Inferior parietal cortex (tissue), 1 donor: ENCODE results near the gene ERAL1.
"Not testable (repeated sequence)": the region's sequence is repeated elsewhere in the genome, so short reads cannot be mapped to it uniquely, and the experiment has no call there.

Source experiments
- DNase-seq: peaks from one replicate; pipeline ENCODE4 v3.0.0-alpha.2; 2016; ENCODE audit errors: extremely low spot score

The ERAL1 gene

DNA sequence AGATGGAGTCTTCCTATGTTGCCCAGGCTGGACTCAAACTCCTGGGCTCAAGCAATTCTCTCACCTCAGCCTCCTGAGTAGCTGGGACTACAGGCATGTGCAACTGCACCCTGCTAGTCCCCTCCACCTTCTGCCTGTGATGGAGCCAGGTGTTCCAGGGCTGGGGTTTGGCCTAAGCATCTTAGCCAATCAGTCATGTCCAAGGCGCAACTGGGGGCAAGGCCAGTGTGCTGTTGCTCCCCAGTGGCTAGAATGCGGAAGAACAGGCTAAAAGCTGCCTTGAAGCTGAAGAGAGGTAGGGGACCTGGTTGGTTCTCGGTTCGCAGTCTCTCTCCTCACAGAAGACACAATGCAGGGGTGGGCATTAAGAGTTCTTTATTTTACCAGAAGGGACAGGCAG is 24.2 kb downstream of the ERAL1 start:
- no peak for DNase-seq

DNA sequence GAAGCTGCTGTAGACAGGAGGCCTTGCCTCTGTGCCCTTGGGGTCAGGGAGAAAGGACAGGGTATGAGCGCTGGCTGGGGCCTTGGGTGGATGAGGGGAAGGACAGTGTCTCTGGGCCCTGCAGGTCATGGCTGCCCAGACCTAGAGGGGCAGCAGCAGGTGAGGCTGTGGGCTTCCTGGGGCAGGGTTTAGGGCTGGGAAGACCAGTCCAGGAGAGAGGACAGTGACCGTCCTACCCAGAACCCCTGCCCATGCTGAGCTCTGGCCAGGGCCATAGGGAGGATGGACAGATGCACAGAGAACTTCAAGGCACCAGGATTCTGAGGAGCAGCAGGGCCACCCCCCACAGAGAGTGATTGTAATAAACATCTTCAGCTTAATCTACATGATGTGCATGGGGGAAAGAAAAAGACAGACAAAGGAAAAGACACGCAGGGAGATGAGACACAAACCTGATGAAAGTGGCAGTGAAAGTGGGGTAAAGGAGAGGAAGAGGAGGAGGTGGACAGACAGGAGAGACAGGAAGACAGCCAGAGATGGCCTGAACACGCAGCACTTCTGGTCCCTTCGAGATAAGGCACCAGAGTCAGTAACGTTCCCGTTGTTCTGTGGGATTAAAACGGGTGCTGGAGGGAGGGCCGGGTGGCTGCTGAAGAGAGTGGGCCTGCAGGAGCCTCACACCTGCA is 25.2 kb downstream of the ERAL1 start:
- DNase-seq = no peak

DNA sequence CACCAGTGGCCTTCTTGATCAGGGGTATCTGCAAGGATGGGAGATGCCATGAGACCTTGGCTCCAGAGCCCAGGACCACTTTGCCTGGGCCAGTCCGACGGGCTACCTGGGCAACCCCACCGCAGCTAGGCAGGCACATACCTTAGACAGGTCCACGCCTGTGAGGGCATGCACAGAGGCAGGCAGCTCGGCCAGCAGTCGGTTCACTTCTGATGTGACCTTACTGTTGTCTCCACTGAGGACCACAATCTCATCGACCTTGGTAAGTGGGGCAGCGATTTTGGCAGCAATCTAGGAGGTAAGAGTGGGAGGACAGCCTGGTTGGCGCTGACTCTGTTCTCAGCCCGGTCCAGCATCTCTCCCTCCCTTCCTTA is 25.7 kb downstream of the ERAL1 start:
- no peak for DNase-seq

DNA sequence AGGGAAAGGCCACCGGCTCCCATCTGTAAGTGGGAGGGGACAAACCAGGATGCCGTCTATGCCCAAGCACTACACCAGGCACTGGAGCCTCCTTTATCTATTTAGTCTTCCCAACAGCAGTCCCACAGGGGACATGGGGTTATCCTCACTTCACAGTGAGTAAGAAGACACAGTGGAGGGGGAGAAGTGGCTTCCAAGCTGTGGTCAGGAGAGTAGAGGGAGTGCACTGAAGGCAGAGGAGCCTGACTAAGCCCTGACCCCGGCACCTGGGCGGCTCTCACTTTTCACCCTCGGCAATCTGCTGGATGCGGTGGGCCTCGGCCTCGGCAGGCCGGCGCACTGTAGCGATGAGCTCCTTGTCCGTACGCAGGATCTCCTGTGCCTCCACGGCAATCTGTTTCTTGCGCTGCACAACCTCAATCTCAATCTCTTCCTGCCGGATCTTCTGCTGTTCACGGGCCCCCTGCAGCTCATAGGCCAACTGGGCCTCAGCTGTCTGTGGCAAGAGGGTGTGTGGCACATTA is 26.8 kb downstream of the ERAL1 start:
- no peak for DNase-seq

DNA sequence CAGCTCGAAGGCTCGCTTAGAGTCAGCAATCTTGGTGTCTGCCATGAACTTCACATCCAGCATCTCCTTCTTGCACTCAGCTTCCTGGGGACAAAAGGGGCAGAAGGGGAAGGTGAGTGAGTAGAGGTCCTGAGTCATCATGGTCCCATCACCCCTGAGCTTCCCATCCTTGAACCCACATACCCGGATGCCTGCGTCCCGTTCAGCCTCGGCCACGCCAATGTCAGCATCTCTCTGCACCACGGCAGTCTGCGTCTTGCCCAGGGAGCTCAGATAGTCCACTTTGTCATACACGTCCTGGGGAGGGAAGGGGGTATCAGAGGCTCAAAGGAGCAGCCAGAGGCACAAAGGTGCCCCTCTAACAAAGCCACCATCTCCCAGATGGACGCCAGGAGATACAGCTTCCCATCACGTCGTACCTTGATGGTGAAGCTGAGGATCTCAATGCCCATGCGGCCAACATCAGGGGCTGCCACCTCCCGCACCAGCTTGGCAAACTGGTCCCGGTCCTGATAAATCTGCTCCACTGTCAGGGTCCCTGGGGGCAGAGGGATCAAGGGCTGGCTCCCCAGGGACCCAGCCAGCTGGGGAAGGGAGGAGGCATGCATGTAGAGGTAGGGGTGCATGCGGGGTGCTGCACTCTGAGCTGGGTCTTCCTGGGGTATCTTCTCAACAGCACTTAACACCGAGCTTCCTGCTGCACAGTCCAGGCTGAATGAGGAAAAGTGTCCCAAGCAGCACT is 27.5 kb downstream of the ERAL1 start:
- DNase-seq = no peak

DNA sequence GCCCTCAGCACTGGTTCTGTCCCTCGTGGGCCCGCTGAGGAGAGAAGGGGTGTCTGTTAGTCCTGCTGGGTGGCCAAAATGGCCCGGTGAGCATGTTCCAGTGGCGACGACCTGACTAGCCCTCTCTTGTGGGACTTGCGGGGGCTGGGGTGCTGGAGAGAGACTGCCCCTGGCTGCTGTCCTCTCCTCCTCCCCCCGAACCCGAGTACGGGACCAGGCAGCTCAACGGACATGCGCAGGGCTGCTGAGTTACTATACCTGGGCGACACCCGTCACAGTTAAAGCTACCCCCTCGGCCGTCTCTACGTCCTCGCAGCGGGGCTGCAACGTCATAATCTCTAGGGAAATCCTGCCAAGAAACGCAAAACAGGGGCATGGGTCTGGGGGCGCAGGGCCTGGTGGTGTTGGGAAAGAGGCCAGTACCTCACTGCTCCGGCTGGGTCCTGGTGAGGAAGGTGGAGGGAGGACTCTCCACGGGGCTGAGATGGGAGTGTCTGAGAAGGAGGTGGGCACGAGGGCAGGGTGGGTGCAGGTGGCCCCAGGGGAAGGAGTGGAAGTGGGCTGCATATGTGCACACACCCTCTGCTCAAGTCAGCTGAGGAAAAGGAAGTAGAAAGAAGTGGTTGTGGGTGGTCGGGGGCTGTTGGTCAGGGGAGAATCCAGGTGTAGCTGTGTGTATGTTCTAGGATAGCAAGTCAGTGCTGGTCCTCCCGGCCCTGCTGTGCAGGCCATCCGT is 29.3 kb downstream of the ERAL1 start:
- no peak for DNase-seq

DNA sequence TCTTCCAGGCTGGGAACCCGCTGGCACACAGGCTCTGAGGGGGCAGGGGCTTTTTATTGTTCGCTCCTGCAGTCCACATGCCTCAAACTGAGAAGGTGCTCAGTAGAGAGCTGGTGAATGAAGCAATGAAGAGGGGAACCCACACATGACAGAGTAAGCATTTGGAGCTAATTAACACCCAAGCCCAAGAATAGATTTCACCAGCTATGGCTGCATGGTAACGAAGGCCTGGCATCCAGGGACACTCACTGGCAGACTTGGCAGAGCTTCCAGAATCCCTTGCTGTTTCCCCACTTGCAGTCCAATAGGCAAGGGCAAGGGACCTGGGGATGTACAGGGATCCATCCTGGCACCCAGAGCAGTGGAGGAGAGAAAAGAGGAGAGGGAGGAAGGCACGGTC is 30.5 kb downstream of the ERAL1 start:
- no peak for DNase-seq

DNA sequence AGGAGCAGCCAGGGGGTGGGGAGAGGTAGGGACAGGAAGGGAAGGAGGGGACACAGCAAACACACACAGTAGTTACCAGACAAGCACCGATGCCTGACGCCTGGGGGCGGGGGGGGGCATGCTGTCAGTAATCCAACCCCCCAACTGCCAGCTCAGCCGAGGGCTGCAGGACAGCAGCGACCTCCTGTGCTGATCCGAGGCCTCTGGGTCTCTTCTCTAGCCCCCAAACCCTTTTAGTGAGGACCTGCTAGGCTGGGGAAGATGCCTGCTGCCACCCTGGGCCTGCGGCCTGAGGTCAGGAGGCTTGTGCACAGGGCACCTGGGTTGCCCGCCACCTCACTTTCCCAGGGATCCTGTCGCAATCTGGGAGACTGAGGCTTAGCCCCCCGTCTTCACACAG is 31.1 kb downstream of the ERAL1 start:
- no peak for DNase-seq

DNA sequence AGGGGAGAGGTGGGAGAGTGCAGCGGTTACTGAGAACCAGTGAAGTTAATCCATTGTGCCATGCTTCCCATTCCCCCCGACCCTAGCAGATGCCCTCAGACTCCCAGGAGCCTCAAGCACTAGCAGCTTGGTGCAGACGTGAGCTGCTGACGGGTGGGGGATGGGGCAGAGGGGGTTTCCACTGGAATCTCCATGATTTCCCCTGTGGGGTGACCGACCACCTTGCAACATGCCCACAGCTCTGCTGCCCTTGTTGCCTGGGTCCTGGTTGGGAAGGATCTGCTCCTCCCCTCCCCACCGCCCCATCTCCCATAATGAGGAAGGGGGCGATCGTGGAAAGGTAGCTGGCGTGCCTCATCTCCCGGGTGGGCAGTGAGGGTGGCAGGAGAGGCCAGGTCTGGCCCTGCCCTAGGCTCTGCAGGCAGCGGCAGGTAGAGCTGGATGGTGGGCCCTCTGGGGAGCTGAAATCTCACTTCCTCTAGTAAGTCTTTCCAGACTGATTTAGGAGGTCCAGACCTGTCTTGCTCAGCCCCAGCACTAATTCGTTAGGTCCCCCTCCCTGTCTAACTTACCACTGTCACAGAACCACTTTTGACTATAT is 33.2 kb downstream of the ERAL1 start:
- DNase-seq = no peak

DNA sequence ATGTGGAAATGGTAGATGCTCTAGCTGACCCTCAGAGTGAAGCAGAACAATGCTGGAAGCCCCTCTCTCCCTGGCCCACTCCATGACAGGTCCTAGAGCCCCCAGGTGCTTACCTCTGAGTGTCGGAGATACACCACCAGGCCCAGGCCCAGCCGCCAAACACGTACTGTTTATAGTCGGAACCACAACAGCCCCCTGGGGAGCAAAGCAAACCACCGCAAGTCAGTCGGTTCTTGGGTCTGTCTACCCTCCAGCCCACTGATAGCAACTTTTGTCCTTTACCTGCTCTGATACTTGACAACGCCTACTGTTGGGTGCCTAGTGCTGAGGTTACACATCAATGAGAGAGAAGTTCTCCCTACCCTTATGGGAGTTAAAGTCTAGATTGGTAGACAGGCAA is 34.0 kb downstream of the ERAL1 start:
- no peak for DNase-seq

DNA sequence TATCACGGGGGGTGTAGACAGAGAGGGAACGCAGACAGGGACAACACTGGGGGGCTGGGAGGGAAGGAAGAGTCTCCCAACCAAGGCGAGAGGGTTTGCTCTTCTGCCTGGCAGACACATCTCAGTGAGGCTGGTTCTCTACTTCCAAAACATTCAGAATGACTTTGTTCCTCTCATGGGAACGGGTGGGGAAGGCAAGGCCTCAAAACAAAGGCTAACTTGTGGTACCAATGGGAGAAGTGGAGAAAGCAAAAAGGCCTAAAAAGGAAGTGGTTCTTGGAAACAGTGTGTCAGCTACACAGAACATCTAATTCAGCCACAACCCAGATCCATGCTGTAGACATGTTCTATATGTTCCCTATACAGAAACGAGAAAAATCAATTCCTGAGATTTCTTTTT is 35.2 kb downstream of the ERAL1 start:
- no peak for DNase-seq

DNA sequence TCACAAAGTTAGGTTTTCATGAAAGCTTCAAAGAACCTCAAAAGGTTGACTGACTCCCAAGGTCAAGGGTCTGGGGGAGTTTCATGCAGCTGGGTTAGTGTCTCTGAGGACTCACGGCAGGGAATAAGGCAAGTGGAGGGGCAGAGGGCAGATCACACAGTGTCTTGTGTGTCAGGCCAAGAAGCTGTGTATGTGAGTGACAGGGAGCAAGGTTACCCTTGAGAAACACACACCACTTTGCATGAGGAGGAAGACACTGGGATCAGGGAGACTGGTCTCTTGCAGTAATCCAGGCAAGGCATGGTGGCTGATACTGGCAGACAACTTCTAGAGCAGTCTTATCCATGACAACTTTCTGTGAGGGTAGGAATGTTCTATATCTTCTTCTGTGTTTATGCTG is 36.4 kb downstream of the ERAL1 start:
- DNase-seq = no peak

DNA sequence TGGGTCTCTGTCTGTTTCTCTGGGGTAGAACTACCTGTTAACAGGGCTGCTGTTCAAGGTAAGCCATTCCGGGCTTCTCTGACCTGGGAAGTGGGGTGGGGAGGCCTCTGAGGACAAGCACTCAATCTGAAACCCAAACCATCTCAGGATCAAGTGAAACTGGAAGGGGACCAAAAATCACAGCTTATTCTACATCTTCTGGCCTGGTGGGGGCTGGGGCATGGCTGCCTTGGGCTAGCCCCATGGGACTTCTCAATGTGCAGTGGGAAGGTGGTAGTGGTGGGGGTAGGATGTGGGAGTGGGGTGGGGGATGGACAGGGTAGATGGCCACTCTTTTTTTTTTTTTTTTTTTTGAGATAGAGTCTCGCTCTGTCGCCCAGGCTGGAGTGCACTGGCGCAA is 37.2 kb downstream of the ERAL1 start:
- no peak for DNase-seq

DNA sequence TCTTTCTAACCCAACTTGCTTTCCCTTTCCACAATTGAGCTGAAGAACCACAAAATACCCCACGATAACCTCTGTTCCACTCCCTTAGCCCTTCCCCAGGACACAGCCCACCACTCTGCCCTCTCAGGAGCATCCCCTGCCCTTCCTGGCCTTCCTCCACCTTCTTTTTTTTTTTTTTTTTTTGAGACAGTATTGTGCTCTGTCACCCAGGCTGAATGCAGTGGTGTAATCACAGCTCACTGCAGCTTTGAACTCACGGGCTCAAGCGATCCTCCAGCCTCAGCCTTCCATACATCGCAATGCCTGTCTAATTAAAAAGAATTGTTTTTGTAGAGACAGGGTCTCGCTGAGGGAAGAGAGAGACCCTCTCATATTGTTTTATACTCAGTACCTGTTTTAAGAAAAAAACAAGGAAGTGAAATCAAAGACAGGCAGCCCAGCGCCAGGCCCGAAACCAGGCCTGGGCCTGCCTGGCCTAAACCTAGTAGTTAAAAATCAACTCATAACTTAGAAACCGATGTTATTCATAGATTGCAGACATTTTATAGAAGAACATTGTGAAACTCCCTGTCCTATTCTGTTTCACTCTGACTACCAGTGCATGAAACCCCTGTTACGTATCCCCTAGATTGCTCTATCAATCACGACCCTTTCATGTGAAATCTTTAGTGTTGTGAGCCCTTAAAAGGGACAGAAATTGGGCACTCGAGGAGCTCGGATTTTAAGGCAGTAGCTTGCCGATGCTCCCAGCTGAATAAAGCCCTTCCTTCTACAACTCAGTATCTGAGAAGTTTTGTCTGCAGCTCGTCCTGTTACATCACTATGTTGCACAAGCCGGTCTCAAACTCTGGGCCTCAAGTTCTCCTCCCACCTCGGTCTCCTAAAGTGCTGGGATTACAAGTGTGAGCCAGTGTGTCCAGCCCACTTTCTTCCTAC is 38.7 kb downstream of the ERAL1 start:
- not testable (repeated sequence) for DNase-seq

DNA sequence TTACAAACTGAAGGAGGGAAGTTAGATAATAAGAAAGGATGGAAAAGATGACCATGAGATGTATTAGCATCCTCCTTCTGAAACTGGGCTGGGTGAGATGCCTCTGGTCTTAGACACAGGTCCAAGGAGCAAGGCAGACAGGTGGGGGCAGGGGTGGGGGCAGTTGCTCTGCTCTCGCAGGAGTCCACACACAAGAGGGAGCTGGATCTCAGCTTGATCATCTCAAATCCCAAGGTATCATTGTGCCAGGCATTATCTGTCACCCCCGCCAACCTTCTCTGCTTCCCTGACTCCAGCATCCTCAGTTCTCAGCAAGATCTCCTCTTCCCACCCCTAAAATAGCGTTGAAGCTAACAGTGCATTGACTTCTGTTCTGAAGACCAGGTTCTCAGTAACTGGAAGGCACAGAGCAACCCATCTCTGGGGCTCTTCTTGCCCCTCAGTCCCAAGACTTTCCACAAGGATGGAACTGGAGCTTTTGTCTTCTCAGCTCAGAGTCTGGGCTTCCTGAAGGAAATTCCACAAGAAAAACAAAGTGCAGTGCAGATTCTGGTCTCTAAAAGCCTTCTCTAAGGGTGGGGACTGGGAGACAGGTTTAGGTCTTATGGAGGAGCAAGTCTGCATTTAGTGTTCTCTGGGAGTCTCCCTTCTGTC is 41.1 kb downstream of the ERAL1 start:
- no peak for DNase-seq

DNA sequence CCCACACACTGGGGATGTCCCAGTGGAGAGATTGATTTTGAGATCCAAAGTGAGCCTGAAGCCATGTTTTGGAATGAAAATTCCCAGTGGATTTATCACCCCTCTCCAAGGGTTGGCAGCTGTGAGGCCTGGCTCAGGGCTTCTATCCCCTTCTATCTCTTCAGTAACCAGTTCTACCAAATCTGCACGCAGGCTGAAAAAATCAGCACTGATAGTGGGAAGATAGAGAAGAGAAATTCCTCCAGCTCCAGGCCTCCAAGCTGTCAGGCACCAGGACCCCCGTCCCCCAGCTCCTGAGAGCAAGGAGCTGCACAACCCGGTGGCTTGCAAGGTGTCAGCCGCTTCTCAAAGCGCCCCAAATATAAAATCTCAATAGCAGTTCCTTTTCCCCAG is 41.7 kb downstream of the ERAL1 start:
- DNase-seq = no peak

DNA sequence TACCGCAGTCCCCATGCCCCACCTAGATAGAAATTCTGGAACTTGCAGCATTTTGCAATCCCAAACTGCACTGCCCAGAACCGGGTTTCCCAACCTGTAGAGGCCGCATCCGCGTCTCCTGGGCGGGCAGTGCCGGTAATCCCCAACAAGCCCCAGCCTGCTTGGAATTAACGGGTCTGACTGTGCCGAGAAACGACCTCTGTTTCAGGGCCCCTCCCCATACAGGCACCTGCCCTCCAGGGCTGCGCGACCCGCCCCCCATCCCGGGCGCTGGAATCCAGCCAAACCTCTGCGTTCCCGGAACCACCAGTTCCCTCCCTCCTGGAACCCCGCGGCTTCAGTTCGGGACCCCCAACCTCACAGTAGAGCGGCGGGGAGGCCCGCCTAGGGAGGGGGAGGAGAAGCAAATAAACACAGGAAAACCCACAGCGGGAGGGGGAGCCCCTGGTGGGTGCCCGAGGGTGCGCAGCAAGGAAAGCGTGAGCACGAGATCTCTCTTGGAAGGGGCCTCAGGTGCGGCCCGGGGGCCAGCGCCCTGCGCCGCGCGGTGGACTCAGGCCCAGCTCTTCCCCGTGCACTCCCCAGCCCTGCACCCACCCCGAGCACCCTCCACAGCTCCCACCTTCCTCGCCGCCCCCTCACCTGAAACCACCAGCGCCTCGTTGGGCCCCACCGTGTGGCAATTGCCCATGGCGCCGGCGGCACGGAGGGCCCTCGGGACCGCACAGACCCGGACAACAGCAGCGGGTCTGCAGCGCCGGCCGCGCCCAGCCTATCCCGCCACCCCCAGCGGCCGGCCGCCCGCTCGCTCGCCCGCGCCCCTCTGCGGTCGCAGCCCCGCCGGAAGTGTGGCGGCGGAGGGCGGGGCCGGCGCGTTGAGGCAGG is 42.3 kb downstream of the ERAL1 start, which contains the start of gene FLOT2:
Gene FLOT2, minus strand, starts transcription at position 850 of the 885 bp plus-strand sequence. Its CDS starts 159 bp downstream, at position 691.
- DNase-seq = no peak

DNA sequence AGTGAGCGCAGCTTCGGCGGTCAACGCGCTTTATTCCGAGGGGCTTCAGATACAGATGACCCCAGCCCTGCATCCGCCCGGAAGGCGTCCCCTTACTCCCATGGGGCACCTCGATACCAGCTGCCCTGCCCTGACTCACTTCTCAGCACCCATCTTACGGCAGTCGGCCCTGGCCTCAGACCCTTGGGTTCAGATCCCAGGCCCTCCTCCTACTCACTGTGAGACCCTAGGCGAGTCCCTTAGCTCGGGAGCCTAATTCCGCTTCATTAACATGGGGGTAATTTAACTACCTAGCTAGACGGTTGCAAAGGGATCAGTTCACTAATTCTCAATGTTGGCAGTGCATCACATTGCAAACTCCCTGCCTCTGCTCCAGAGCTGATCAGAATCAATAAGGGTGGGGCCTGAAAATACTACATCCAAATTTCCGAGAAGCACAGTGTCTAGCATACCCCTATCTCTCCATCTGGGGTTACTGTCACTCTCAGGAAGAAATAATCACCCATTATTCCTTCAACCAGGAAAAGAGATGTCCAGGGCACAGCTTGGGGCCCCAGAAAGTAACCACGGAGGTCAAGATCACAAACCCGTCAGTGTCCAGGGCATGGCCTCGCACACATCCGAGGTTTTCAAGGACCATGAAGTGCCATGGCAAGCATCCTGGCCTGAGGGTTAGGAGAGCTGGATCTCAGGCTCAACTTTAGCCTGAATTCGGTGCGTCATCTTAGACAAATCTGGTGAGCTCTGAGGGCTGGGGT is 43.1 kb downstream of the ERAL1 start:
- no peak for DNase-seq

DNA sequence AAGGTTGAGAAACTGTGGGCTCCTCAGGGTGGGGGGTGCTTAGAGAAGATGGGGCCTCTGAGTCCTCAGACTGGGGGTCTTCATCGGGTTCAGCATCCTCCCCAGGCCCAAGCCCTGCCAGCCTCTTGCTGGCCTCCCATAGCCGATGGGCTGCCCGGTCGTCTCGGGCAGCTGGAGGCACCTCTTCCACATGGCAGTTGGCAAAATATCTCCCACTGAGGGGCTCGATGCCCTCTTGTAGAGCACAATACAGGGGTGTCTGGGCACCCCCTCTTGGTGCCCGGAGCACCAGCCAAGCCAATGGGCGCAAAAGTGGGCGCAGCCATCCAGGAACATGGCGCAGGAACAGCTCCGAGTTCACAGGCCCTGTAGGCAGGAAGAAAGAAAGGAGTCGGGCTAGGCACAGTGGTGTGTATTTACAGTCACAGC is 43.7 kb downstream of the ERAL1 start:
- no peak for DNase-seq
